Neural cell (in vitro differentiated cells): Measurements from ENCODE around the gene ZBTB46.

Experiments
- EP300 ChIP-seq: fragments of 450-650 bp; conservative IDR thresholded peaks from 2 replicates; pipeline ENCODE4 v1.6.1; 2014; ENCODE audit warnings: antibody characterized with exemption, mild to moderate bottlenecking, moderate library complexity; ENCODE audit not compliant: poor library complexity, severe bottlenecking
- EZH2 ChIP-seq: fragments of 200-600, 300-800 bp; shearing (Covaris generic), sonication (generic); IDR thresholded peaks from 2 replicates; pipeline ENCODE4 v1.6.1; 2014; ENCODE audit warnings: antibody characterized with exemption, low read length, borderline replicate concordance, mild to moderate bottlenecking; ENCODE audit not compliant: insufficient read depth, poor library complexity, severe bottlenecking
- MXI1 ChIP-seq: fragments of 450-650 bp; conservative IDR thresholded peaks from 2 replicates; pipeline ENCODE4 v1.6.1; 2014; ENCODE audit warnings: antibody characterized with exemption, mild to moderate bottlenecking; ENCODE audit not compliant: poor library complexity, severe bottlenecking
- POLR2AphosphoS5 ChIP-seq: IDR thresholded peaks from 2 replicates; pipeline ENCODE4 v1.6.1; 2012
- RAD21 ChIP-seq: fragments of 450-650 bp; conservative IDR thresholded peaks from 2 replicates; pipeline ENCODE4 v1.6.1; 2014; ENCODE audit warnings: antibody characterized with exemption, mild to moderate bottlenecking, moderate library complexity
- REST ChIP-seq: IDR thresholded peaks from 2 replicates; pipeline ENCODE4 v1.6.1; 2012; ENCODE audit warnings: borderline replicate concordance
- TAF1 ChIP-seq: IDR thresholded peaks from 2 replicates; pipeline ENCODE4 v1.6.1; 2012; ENCODE audit warnings: low read depth
- TF ChIP-seq, protein P1 (sequence below): fragments of 450-650 bp; IDR thresholded peaks from 2 replicates; pipeline ENCODE4 v1.5.1; 2014; ENCODE audit warnings: antibody characterized with exemption, mild to moderate bottlenecking, moderate library complexity; ENCODE audit not compliant: poor library complexity, severe bottlenecking

GRCh38 chr20:63749597-63750508, 81.2 kb downstream of the ZBTB46 start:
- TF ChIP-seq, protein P1, sequence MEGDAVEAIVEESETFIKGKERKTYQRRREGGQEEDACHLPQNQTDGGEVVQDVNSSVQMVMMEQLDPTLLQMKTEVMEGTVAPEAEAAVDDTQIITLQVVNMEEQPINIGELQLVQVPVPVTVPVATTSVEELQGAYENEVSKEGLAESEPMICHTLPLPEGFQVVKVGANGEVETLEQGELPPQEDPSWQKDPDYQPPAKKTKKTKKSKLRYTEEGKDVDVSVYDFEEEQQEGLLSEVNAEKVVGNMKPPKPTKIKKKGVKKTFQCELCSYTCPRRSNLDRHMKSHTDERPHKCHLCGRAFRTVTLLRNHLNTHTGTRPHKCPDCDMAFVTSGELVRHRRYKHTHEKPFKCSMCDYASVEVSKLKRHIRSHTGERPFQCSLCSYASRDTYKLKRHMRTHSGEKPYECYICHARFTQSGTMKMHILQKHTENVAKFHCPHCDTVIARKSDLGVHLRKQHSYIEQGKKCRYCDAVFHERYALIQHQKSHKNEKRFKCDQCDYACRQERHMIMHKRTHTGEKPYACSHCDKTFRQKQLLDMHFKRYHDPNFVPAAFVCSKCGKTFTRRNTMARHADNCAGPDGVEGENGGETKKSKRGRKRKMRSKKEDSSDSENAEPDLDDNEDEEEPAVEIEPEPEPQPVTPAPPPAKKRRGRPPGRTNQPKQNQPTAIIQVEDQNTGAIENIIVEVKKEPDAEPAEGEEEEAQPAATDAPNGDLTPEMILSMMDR: no peak
- TF ChIP-seq TAF1 (no peak), POLR2AphosphoS5 (no peak), REST (no peak), RAD21 (no peak), EZH2 (no peak), EP300 (no peak), MXI1 (no peak)
